B cell (primary cell): ENCODE results near the gene AGBL4.

ENCODE experiments used
- EZH2 ChIP-seq: IDR thresholded peaks from 2 replicates; pipeline ENCODE4 v1.6.1; 2012; ENCODE audit warnings: borderline replicate concordance, low read depth, mild to moderate bottlenecking, moderate library complexity, low read length; ENCODE audit not compliant: insufficient read depth, poor library complexity, severe bottlenecking
- TF ChIP-seq, protein P1 (sequence below): fragments of 200-600 bp; IDR thresholded peaks from one replicate; pipeline ENCODE4 v1.8.0; 2022; ENCODE audit warnings: antibody characterized with exemption, mild to moderate bottlenecking

DNA sequence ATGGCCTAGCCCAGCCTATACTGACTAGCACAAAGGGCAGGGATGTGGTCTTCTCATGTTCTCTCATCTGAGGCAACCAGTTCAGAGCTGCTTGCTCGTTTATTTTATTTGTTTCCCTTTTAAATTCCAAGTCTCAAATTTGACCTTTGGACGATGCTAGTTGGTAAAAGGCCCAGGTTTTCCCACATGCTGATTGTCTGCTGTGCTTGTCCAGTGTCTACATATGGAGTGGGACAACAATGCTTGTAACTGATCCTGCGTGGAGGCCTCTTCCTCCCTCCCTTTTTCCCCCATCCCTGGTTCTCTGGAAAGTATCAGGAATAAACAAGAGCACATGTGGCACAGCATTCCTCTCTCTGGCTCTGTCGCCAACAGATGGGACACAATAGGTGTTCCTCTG, 1213.0 kb downstream of the AGBL4 start:
- TF ChIP-seq, protein P1, sequence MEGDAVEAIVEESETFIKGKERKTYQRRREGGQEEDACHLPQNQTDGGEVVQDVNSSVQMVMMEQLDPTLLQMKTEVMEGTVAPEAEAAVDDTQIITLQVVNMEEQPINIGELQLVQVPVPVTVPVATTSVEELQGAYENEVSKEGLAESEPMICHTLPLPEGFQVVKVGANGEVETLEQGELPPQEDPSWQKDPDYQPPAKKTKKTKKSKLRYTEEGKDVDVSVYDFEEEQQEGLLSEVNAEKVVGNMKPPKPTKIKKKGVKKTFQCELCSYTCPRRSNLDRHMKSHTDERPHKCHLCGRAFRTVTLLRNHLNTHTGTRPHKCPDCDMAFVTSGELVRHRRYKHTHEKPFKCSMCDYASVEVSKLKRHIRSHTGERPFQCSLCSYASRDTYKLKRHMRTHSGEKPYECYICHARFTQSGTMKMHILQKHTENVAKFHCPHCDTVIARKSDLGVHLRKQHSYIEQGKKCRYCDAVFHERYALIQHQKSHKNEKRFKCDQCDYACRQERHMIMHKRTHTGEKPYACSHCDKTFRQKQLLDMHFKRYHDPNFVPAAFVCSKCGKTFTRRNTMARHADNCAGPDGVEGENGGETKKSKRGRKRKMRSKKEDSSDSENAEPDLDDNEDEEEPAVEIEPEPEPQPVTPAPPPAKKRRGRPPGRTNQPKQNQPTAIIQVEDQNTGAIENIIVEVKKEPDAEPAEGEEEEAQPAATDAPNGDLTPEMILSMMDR = no peak
- TF ChIP-seq EZH2 = no peak
